Gastroesophageal sphincter (tissue), 2 donors: ENCODE results near the gene STEAP3.
"Not testable (repeated sequence)": the region's sequence is repeated elsewhere in the genome, so short reads cannot be mapped to it uniquely, and the experiment has no call there.

Experiments used
- POLR2A ChIP-seq, 2 donors: fragments of 450-650 bp; IDR thresholded peaks; one replicate each; pipeline ENCODE4 v1.6.1; 2017; ENCODE audit warnings: antibody characterized with exemption in 2 of 2, mild to moderate bottlenecking in 2 of 2, moderate library complexity in 1 of 2
- POLR2AphosphoS5 ChIP-seq: sonication (generic); formaldehyde crosslinking; IDR thresholded peaks from one replicate; pipeline ENCODE4 v1.6.1; 2017; ENCODE audit warnings: antibody characterized with exemption

GRCh38 chr2:119278385-119278784 is 54.8 kb downstream of the STEAP3 start:
- TF ChIP-seq POLR2A (IDR thresholded peaks at IDR 0.05); POLR2AphosphoS5: not testable (repeated sequence)
